Measurements from ENCODE around the gene MFNG. TPM values are rescaled to one million over a fixed set of nuclear protein-coding genes. Genes with fewer than 3 reads are reported as not detected.

The MFNG gene
- total RNA-seq, 1 experiment from 2014 or later, result 0.56 TPM

DNA sequence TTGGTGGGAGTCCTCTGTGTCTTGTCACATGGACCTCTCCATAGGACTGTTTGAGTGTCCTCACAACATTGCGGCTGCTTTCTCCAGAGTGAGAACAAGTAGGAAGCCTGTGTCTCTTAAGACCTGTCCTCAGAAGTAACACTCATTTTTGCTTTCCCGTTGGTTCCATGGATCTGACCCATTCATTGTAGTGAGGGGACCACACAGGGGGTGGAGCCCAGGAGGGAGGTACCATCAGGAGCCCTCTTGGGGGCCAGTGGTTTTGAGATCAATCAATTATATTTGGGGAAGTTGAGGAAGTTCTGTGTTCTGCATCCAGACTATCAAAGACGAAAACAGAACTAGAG, 53.5 kb downstream of the MFNG start:
- ChIA-PET POLR2A (interaction anchor here (0.7 to 1.8 kb wide), 5 partner anchors 15 to 126 kb away, joined by 3 to 6 read pairs (median 5); no protein-coding TSS in a partner anchor), CTCF (interaction anchor here (0.6 to 1.9 kb wide), 4 partner anchors 79 to 116 kb away, joined by 3 to 6 read pairs (median 4); no protein-coding TSS in a partner anchor)
- Mint-ChIP-seq H3K36me3 (ENCODE audit: insufficient read depth, unreplicated experiment) (peaks cover 8% of the 10 kb centered on the region), H3K9me3 (ENCODE audit: unreplicated experiment) (peaks cover 4% of the 10 kb centered on the region), H3K27ac (ENCODE audit: low read depth, unreplicated experiment) (peak overlapping the region; percentile 89), H3K27me3 (ENCODE audit: insufficient read depth, unreplicated experiment) (no peaks in the 10 kb centered on the region), H3K4me3 (ENCODE audit: unreplicated experiment) (no peak overlapping the region), H3K4me1 (ENCODE audit: insufficient read depth, unreplicated experiment) (peaks cover 24% of the 10 kb centered on the region)
- intact Hi-C loops (cut with micrococcal nuclease), result loop anchor here (1.0 kb wide), 1 partner anchor 104 kb away; no protein-coding TSS in a partner anchor
- BruUV-seq (replicated peaks), result no TSS peak
- no peak for DNase-seq (ENCODE audit: unreplicated experiment)
- TF ChIP-seq CTCF (IDR thresholded peaks at IDR 0.05; ENCODE audit: unreplicated experiment), result no peak

DNA sequence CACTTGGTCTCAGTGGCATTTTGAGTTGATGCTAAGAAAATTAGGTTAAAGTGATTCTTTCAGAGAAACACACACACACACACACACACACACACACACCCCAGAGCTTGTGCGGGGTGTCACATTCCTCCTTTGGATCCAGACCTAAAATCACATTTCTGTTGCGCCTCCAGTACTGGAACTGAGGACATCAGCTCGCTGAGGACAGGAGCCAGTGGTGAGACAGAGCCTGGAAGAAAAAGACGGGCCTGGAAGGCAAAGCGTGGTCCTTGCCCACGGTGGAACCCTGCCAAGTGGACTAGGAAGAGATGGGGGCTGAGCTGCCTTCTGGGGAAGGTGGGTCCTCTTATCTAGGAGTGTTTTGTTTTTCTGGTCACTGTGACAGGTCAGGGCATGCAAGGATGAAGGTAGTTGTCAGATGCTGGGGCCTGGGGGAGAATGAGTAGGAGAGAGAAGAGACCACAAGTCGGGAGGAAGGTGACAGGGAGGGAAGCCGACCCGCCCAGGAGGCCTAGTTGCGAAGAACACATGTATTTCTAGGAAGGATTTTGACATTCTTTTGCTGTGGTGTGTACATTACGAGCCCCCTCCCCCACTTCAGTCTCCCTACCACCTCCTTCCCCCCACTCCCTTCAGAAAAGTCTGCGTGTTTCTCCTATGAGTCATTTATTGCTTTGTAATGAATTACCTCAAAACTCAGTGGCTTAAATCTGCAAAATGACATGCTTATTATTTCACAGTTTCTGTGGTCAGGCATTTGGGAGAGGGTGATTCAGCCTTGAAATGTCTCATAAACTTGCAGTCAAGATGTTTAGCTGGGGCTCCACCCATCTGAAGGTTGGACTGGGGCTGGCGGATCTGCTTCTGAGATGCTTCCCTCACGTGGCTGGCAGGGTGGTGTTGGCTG, 54.1 kb downstream of the MFNG start:
- TF ChIP-seq CTCF (IDR thresholded peaks at IDR 0.05; ENCODE audit: unreplicated experiment), result no peak
- Mint-ChIP-seq H3K36me3 (ENCODE audit: insufficient read depth, unreplicated experiment) (peaks cover 8% of the 10 kb centered on the region), H3K9me3 (ENCODE audit: unreplicated experiment) (peaks cover 4% of the 10 kb centered on the region), H3K4me1 (ENCODE audit: insufficient read depth, unreplicated experiment) (peaks cover 24% of the 10 kb centered on the region), H3K4me3 (ENCODE audit: unreplicated experiment) (peak overlapping the region; percentile 32), H3K27ac (ENCODE audit: low read depth, unreplicated experiment) (peak overlapping the region; percentile 89), H3K27me3 (ENCODE audit: insufficient read depth, unreplicated experiment) (no peaks in the 10 kb centered on the region)
- ChIA-PET CTCF (interaction anchor here (0.6 to 1.9 kb wide), 9 partner anchors 27 to 612 kb away, joined by 3 to 6 read pairs (median 3); no protein-coding TSS in a partner anchor), POLR2A (interaction anchor here (0.7 to 1.8 kb wide), 9 partner anchors 12 to 234 kb away, joined by 3 to 6 read pairs (median 3); no protein-coding TSS in a partner anchor)
- intact Hi-C loops (cut with micrococcal nuclease), result loop anchor here (1.0 kb wide), 1 partner anchor 104 kb away; no protein-coding TSS in a partner anchor
- DNase-seq (ENCODE audit: unreplicated experiment), result peak; percentile 95
- BruUV-seq (replicated peaks), result TSS peak; percentile 27

DNA sequence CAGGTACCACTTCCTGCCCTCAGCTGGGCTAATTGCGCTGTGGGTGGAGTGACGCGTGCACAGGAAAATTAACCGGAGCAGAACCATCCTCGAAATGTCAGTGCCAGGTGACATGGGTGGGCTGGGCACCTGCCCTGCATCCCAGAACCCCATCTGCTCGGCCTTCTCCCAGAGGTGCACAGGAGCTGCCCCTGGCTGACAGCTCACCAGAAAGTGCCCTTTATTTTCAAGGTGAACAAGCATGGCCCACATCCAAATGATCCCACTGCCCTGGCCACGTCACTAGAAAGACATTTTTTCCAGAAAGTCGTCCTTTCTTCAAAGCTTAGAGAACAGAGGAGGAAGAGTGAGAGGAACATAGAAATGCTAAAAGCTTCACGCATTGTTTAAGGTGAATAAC, 54.8 kb downstream of the MFNG start:
- Mint-ChIP-seq H3K4me3 (ENCODE audit: unreplicated experiment) (peak overlapping the region; percentile 32), H3K4me1 (ENCODE audit: insufficient read depth, unreplicated experiment) (peaks cover 24% of the 10 kb centered on the region), H3K9me3 (ENCODE audit: unreplicated experiment) (peaks cover 4% of the 10 kb centered on the region), H3K36me3 (ENCODE audit: insufficient read depth, unreplicated experiment) (peaks cover 8% of the 10 kb centered on the region), H3K27ac (ENCODE audit: low read depth, unreplicated experiment) (peak overlapping the region; percentile 89), H3K27me3 (ENCODE audit: insufficient read depth, unreplicated experiment) (no peaks in the 10 kb centered on the region)
- ChIA-PET POLR2A (interaction anchor here (0.7 to 1.8 kb wide), 6 partner anchors 11 to 233 kb away, joined by 3 to 6 read pairs (median 4); no protein-coding TSS in a partner anchor), CTCF (interaction anchor here (0.5 to 1.9 kb wide), 11 partner anchors 27 to 611 kb away, joined by 3 to 6 read pairs (median 3); no protein-coding TSS in a partner anchor)
- peak; percentile 37 for DNase-seq (ENCODE audit: unreplicated experiment)
- intact Hi-C loops (cut with micrococcal nuclease), result no loop called here
- no TSS peak for BruUV-seq (replicated peaks)
- TF ChIP-seq CTCF (IDR thresholded peaks at IDR 0.05; ENCODE audit: unreplicated experiment), result no peak

GRCh38 chr22:37430941-37431340, 55.2 kb downstream of the MFNG start:
- Mint-ChIP-seq H3K27ac (ENCODE audit: low read depth, unreplicated experiment) (peak overlapping the region; percentile 89), H3K4me1 (ENCODE audit: insufficient read depth, unreplicated experiment) (peaks cover 28% of the 10 kb centered on the region), H3K36me3 (ENCODE audit: insufficient read depth, unreplicated experiment) (peaks cover 8% of the 10 kb centered on the region), H3K27me3 (ENCODE audit: insufficient read depth, unreplicated experiment) (no peaks in the 10 kb centered on the region), H3K9me3 (ENCODE audit: unreplicated experiment) (peaks cover 4% of the 10 kb centered on the region), H3K4me3 (ENCODE audit: unreplicated experiment) (no peak overlapping the region)
- TF ChIP-seq CTCF (IDR thresholded peaks at IDR 0.05; ENCODE audit: unreplicated experiment), result no peak
- BruUV-seq (replicated peaks), result no TSS peak
- POLR2A ChIA-PET, result interaction anchor here (0.7 to 1.8 kb wide), 3 partner anchors 11 to 233 kb away, joined by 3 to 6 read pairs (median 6); no protein-coding TSS in a partner anchor
- intact Hi-C loops (cut with micrococcal nuclease), result no loop called here
- no peak for DNase-seq (ENCODE audit: unreplicated experiment)
- CTCF ChIA-PET, result interaction anchor here (0.5 to 3.6 kb wide), 11 partner anchors 28 to 611 kb away, joined by 3 to 29 read pairs (median 4); no protein-coding TSS in a partner anchor

All from MCF 10A (cell line).